Gastrocnemius medialis (tissue), 4 donors: ENCODE data around the gene OR13J1.

ENCODE experiments used
- CTCF ChIP-seq, 5 experiments: fragments of 450-650 bp in 3 of 5; fragments of 200-600 bp in 2 of 5; sonication (generic) in 2 of 5; IDR thresholded peaks in 4 of 5; conservative IDR thresholded peaks in 1 of 5; 1 replicate in 4 of 5; 2 replicates in 1 of 5; pipeline ENCODE4 v1.5.1; 2016 to 2019; ENCODE audit warnings: antibody characterized with exemption in 5 of 5, mild to moderate bottlenecking in 3 of 5, moderate library complexity in 3 of 5
- POLR2A ChIP-seq, 2 donors: fragments of 450-650 bp; IDR thresholded peaks; one replicate each; pipeline ENCODE4 v1.6.1; 2017; ENCODE audit warnings: antibody characterized with exemption in 2 of 2, mild to moderate bottlenecking in 2 of 2, moderate library complexity in 2 of 2

GRCh38 chr9:35847792-35848572 lies 22.2 kb downstream of the OR13J1 start:
- TF ChIP-seq CTCF (IDR thresholded peaks at IDR 0.05 in 4 of 5, conservative IDR thresholded peaks at IDR 0.05 in 1 of 5) (no peak), POLR2A (IDR thresholded peaks at IDR 0.05) (no peak)
